ENCODE measurements around the gene MCTP1.

DNA sequence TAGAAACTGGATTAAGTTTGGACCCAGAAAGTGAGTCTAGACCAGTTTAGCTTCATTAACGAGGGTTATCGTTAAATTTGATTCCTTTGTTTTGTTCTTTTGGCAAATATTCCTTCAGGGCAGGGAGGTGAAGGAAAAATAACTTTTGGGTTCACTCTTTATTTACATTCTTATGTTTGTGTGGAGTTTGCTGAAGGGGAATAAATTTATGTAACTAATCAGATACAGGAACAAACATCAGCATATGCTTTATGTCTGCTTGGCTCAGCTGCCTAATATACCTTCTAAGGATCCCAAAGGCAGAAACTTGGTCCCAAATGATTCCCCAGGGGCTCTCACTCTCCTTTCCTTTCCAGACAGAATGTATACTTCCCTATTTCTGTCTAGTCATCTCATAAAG, 132.4 kb downstream of the MCTP1 start:
- TF ChIP-seq, protein P1, sequence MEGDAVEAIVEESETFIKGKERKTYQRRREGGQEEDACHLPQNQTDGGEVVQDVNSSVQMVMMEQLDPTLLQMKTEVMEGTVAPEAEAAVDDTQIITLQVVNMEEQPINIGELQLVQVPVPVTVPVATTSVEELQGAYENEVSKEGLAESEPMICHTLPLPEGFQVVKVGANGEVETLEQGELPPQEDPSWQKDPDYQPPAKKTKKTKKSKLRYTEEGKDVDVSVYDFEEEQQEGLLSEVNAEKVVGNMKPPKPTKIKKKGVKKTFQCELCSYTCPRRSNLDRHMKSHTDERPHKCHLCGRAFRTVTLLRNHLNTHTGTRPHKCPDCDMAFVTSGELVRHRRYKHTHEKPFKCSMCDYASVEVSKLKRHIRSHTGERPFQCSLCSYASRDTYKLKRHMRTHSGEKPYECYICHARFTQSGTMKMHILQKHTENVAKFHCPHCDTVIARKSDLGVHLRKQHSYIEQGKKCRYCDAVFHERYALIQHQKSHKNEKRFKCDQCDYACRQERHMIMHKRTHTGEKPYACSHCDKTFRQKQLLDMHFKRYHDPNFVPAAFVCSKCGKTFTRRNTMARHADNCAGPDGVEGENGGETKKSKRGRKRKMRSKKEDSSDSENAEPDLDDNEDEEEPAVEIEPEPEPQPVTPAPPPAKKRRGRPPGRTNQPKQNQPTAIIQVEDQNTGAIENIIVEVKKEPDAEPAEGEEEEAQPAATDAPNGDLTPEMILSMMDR (IDR thresholded peaks at IDR 0.05; ENCODE audit: low read depth, low read length): no peak
- no peak for TF ChIP-seq EZH2phosphoT487 (IDR thresholded peaks at IDR 0.05; ENCODE audit: low read depth)

Data from OCI-LY3 (cell line).